Inflammatory macrophage treated with lipopolysaccharide for 1 hour (primary cell): Measurements from ENCODE around the gene PROK2.

ENCODE experiments used
- DNase-seq, 2 donors: peaks; one replicate each; pipeline ENCODE4 v3.0.0-alpha.2; 2020 to 2022

Gene PROK2

DNA sequence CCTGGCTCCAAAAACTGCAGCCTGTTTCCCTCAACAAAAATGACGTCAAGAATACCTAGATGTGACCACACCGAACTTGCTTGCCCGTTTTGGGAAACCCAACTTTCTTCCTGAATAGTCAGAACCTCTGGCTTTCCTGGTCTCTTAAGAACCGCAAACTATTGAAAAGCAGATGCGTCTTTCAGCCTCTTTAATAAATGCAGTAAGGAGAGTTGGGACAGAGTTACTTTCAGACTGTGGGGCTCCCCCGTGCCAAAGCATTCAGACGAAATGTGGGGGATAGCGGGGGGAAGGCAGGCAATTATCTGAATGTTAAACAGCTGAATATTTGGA lies 1.2 kb upstream of the PROK2 start:
- DNase-seq = no peak

DNA sequence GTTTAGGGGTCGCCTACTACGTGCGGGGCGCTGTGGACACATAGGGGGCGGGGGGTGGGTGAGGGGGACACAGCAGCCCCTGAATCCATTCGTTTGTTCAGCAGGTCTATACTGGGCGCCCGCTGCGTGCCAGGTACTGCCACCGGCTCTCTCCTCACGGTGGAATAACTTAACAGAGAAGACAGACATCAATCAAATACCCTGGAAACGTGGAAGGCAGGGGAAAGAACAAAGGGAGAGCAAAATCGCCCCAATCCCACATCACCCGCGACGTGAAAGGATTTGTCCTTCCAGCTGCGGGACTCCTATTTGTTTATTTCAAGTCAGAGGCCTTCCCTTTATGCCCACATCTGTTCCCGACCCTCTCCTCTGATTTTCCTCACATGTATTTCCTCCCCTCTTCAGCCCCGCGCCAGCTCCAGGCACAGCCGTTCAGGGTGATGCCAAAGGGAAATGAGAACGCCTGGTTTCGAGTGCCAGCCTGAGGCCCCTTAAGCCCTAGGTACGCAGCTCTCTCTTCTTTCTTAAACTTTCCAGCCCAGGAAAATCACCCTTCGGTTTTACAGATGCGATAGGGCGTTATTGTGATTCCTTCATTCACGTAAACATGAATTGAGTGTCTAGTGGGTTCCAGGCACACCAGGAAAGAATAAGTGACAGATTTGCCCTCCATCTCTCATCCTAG lies 726 bp upstream of the PROK2 start:
- no peak for DNase-seq

DNA sequence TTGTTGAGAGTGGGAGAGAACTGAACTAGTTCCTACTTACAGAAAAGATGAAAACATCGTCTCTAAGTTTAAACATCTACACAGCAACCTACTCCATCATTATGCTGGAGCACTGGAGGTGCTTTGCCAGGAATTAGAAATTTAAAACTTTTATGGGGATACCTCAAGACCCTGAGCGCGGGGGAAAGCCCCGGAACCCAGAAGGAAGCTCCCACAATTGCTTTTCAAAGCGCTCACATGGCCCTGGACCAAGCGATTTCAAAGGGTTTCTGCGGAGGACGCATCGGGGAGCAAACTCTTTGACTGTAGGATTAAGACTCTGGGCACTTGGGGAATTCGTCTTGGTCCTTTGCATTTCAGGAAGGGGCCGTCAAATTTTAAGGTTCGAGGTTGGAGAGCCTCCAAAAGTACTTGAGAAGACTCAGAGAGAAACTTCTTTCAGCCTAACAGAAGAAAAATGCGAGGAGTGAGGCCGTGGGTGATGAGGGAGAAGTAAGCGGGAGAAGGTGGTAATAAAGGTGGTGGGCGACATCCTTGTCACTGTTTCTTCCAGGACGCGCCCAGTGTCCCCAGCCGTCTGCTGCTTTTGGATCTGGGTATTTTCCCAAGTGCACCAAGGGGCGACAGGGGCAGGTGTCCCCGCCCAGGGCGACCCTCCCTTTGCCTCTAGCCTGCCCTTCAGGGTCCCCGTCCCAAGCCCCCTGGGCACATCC lies 591 bp downstream of the PROK2 start:
- DNase-seq = peak in 1 of 2 donors; percentile 17

DNA sequence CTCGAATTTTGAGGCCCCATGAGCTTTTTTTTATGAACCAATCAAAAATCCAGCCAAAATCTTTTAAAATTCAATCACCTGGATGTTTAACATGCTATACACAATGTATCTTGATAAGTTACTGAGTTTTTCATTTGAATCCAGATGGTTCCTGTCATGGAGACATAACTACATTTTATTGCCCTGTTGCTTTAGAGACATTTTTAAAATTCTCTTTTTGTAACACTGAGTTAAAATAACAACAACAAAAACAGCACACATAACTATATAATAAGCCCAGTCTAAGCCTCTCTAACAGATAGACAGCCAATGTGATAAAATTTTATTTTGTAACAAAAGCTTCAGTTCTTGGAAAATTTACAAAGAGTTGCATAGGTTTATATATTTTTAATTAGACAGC lies 1.8 kb downstream of the PROK2 start:
- no peak for DNase-seq

DNA sequence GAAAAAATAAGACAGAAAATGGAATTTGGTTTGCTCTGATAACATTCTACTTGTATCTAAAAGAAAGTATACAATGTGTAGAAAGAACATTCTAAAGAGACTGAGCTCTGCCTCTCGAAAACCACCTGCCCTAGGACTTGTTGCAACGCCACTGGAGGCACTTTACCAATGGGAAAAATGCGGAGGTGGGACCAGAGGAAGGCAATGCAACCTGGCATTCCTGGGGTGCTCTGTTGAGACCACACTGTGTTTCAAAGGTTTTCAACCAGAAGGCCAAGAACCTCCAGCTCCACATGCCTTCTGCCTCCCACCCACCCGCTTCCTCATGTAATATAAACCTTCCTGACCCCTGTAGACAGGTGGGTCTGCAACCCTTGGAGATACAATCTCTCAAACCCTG lies 4.5 kb downstream of the PROK2 start:
- no peak for DNase-seq

DNA sequence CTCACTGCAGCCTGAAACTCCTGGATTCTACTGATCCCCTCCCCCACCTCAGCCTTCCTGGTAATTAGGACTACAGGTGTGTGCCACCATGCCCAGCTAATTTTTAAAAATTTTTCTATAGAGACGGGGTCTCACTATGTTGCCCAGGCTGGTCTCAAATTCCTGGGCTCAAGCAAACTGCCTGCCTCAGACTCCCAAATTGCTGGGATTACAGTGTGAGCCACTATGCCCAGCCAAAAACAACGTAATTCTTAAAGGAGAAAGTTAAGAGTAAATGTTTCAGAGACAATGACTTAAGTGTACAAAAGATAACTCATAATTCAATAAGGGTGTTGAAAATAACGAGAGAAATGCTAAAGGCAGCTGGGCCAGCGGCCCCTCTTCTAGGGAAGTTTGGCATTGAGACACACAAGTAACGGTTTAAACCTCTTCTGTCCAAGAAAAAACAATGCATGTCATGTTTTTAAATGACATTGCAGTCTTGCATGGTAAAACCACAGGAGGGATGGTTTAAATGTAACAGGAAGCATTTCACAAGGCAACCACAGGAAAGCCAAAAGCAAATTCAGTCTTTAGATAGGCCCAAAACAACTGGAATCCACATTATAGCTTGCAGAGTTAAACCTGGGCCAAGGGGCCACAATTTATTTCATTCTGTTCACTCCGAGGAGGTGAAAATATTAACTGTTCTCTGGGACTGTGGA lies 5.1 kb downstream of the PROK2 start:
- DNase-seq = peak; percentile 61 to 64

DNA sequence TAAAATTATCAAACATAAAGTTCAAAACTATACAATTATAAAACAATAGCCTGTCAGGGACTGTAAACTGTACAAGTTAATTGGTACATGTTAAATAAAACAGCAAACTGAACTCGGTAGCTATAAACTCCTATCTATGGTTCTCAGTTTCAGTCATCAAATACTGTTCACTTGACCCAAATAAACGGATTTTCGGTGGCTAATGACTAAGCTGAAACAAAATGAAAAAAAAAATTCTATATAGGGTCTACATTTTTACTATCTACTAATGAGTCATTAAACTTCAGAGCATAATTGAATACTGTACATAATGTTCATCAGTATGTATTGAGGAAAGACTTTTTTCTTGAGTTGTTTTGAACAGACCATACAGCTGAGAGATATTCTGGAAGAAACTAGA lies 6.6 kb downstream of the PROK2 start:
- DNase-seq = no peak

DNA sequence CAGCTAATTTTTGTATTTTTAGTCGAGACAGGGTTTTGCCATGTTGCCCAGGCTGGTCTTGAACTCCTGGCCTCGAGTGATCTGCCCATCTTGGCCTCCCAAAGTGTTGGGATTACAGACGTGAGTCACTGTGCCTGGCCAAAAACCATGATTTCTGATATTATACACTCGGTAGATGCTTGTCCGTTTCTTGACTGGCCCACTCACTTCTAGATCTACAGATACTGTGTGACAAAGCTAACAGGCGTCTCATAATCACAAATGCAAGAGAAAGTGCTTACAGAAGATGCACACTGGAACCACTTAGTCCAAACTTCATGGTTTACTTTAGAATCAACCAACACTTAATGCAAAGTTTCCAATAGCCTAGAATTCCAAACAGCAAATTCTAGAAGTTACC lies 8.4 kb downstream of the PROK2 start:
- no peak for DNase-seq

DNA sequence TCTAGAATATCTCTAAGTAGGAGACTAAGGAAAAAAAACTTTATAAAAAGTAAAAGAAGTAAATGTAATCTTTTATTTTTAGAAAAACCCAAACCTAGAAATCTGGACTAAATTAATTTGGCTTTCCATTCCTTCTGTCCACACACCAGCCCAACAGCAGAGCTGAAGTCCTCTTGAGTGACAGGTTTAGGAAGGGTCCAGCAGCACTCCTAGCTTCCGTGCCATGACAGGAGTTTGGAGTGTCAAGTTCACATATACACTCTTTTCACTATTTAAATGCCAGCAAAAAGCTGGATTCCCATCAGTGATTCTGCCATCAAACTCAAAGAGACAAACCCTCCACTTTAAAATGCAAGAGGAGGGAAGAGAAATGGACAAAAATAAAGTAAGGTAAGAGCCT lies 13.1 kb downstream of the PROK2 start:
- no peak for DNase-seq

DNA sequence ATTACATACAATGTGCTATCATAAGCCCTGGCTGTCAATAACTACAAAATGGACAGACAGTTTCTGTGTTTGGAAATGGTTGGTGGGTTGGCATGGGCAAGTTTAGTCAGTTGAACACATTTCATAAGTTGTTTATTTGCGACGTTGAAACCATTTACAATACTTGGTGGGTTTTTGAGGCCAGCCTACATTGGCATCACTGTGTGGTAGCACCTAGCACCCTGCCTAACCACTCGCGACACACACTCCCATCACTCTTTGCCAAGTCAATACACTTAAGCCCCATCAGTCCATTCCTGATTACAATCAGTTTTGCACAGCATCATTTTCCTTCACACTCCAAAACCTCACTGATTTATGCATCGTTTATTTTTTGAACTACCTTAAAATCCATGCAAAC lies 13.8 kb downstream of the PROK2 start:
- no peak for DNase-seq

DNA sequence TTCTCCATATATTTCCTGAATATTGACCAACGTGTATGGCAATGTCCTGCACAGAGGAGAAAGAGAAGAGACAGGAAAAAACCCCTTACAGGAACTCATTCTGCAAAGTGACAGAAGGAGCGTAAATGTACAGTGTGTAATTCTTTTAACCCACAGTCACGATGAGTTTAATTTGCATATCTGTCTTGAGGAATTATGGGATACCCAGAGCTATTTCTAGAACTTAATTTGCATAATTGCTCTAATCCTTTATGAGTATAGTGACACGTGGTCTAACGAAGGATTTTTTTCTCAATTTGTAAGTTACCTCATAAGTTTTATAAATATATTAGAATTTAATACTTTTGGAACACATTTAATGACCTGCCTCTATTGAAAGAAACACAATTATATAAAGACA lies 21.5 kb downstream of the PROK2 start:
- DNase-seq = peak in 1 of 2 donors; percentile 33

DNA sequence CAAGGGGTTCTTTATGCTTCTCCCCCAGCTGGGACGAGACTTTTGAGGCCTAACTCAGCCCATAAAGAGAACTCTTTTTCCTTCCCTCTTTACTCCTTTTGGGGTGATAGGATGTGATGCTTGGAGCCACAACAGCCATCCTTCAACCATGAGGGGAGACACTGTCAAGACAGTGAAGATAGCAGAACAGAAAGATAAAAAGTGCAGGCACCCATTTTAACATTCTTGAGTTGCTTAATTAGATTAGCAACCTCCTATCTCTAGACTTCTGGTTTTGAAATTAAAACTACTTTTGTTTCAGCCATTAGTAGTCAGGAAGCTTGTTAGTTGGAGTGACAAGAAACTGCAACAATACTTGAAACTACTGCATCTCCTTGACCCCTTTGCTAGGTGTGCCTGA lies 24.8 kb downstream of the PROK2 start:
- no peak for DNase-seq

DNA sequence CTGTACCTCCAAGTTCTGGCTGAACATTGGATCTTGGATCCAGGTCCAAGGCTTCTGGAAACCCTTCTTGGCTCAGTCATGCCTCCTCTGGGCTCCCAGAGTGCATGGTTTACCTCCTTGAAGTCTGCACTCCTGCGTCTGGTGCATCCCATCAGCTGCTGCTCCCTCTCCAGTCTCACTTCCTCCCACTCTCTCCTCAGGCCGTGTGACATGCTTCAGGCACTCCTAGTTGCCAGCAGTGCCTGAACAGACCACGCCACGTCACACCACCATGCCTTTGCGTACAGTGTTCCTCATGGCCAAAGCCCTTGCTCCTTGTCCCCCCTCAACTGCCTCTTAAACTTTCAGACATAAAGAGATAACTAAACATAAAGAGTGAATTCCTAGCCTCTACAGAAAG lies 25.5 kb downstream of the PROK2 start:
- DNase-seq = peak; percentile 53 to 65

DNA sequence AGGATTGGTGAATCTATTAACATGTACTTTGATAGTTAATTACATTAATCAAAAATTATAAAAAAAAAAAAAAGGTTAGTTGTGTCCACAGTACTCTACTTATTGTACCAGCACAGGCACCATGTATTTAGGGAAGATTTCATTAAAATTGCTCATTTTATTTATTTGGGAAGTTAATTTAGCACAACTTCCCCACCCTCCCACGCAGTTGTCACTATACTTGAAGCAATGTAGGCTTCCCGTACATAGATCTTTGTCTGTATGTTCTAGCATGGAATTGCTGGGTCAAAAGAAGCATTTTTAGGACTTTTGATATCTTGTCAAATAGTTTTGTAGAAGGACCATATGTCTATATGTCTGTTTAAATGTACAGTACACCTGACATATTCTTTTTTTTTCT lies 26.9 kb downstream of the PROK2 start:
- peak; percentile 70 to 72 for DNase-seq

DNA sequence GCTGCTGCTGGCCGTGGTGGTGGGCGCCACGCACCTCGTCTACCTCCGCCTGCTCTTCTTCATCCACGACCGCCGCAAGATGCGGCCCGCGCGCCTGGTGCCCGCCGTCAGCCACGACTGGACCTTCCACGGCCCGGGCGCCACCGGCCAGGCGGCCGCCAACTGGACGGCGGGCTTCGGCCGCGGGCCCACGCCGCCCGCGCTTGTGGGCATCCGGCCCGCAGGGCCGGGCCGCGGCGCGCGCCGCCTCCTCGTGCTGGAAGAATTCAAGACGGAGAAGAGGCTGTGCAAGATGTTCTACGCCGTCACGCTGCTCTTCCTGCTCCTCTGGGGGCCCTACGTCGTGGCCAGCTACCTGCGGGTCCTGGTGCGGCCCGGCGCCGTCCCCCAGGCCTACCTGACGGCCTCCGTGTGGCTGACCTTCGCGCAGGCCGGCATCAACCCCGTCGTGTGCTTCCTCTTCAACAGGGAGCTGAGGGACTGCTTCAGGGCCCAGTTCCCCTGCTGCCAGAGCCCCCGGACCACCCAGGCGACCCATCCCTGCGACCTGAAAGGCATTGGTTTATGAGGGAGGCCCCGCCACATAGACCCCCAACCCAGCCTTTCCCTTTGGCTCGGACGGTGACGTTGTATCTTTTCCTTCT lies 30.2 kb downstream of the PROK2 start:
- no peak for DNase-seq

DNA sequence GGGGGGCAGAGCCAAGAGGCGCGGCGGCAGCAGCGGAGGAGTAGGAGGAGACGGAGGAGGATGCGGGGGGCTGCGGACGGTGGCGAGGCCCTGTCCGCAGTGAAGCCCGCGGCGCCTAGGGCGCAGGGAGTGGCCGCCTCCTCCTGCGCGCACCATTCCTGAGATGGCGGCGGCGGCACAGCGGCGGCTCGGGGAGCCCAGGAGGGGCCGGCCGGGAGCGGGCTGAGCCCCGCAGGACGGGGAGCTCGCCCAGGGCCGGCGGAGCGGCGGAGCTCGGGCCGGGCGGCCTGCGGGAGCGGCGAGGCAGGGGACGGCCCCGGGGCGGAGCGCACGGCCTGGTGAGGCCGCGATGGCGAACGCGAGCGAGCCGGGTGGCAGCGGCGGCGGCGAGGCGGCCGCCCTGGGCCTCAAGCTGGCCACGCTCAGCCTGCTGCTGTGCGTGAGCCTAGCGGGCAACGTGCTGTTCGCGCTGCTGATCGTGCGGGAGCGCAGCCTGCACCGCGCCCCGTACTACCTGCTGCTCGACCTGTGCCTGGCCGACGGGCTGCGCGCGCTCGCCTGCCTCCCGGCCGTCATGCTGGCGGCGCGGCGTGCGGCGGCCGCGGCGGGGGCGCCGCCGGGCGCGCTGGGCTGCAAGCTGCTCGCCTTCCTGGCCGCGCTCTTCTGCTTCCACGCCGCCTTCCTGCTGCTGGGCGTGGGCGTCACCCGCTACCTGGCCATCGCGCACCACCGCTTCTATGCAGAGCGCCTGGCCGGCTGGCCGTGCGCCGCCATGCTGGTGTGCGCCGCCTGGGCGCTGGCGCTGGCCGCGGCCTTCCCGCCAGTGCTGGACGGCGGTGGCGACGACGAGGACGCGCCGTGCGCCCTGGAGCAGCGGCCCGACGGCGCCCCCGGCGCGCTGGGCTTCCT lies 31.0 kb downstream of the PROK2 start, which contains the start of gene GPR27:
TSS of gene GPR27 (plus strand) at position 155 of the 909 bp plus-strand sequence. CDS start at position 350, 195 bp downstream.
- peak in 1 of 2 donors; percentile 10 for DNase-seq

DNA sequence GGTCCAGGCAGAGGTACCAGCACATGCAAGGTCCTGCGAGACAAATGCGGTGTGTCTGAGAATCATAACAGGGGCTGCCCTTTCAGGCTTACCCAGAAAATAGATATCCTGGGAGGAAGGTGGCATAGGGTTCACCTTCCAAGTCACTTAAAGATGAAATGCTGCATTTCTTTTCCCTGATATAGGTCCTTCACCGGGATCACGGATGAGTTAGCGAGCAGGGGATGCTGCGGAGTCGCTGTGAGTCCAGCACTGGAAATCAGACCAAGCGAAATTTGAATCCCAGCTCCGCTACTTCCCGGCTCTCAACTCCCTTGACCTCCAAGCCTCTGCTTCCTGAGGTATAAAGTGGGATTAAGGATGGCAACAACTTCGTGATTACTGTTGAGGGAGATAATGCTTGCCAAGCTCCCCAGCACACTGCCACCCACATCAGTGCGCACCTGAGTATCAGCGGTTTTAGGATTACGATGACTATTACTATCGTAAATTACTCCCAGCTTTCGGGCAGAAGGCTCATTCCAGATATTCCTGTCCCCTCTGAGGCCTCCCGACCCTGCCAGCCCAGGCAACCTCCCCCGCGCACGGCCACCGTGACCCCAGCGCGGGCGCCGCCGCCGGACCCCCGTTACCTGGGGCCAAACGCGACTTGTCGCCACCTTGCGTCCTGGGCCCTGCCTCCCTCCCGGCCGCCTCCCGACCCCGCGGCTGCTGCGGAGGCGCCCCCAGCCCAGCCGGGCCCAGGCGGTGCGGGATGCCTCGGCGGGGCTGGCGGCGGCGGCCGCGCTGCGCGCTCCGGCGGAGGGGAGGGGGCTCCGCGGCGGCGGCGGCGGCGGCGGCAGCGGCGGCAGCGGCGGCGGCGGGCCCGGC lies 31.9 kb downstream of the PROK2 start:
- no peak for DNase-seq

DNA sequence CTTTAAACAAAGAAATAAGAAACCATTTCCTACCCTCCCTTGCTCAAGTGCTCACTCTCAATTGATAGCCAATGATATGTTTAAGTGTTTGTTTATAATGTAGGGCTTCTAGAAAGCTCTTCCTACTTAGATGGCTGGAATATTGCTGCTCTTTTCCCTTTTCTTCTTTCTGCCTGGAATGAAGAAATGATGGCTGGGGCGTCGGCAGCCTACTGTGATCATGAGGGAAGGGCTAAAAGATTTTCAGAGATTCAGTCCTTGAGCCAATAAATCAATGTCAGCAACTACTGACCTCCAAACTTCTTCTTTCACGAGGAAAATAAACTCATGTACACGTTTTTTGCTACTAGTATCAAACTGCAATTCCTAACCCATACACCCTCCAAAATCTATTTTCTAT lies 33.3 kb downstream of the PROK2 start:
- DNase-seq = no peak

DNA sequence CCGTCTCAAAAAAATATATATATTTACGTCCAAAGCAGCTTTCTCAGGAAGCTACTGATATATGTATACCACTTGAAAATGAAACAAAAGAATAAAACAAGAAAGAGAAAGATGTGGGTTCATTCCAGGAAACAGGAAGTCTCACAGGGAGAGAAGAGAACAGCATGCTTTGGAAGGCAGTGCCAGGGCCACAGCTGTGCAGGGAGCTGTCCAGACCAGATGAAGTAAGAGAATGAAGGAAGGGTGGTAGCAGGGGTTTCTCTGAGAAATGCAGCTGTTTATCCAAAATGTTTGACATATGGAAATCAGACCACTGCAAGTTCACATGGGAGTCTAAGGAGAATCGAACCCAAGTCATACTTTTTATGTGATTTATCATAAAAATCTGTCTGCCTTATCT lies 40.2 kb downstream of the PROK2 start:
- no peak for DNase-seq

DNA sequence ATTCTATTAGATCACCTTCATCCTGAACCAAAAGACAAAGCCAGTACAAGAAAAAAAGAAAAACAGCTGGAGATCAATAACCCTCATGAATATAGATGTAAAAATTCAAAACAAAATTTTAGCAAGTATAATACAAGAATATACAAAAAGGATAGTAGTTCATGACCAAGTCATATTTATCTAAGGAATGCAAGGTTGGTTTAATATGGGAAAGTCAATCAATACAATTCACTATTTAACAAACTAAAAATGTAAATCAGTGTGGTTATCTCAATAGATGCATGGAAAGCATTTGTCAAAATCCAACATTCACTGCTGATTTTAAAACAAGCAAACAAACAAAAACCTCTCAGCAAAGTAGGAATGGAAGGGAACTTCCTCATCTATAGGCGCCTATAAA lies 42.3 kb downstream of the PROK2 start:
- DNase-seq = no peak

DNA sequence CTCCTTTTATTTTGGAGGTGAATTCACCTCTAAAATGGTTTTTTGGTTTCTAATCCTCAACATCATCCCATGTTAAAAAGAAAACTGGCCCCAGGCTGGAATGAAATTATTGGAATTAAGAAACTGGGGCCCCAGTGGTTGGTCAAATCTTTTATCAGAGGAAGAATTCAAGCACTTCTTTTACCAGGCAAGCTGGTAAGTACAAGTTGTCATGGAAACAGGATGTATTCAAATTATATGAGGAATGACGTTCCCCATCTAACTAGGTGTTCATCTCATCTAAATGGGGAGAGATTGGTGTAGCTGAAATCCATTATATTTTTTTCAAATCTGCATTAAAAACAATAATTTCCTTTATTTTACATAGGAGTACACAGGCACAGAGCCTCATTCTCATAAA lies 50.1 kb downstream of the PROK2 start:
- DNase-seq = no peak

DNA sequence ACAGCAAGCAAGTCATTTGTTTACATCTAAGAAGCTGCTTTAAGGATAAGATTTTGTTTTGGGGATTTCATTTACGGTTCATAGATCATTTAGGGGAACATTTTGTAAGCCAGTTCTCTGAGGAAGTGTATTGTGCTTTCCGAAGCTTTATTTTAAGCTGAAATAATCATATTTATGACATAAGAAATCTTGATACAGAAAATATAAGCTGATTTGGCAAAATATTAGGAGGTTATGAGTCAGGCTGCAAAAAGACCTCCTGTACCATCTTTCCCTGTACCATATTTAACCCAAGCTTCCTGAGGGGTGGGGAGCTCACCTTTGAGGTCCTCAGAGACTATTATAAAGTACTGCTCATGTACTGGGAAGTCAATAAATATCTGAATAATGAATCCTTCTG lies 51.6 kb downstream of the PROK2 start:
- DNase-seq = no peak
